K562 (cell line): ENCODE measurements around the gene LRRC14B.

Experiments used
- TCF7 ChIP-seq: sonication (generic); IDR thresholded peaks from 2 replicates; pipeline ENCODE4 v1.6.1; 2016; ENCODE audit warnings: antibody characterized with exemption, borderline replicate concordance
- YY1 ChIP-seq, 3 experiments: IDR thresholded peaks; 2 replicates each; pipeline ENCODE4 v1.6.1; 2011; ENCODE audit warnings: low read length in 2 of 3, mild to moderate bottlenecking in 2 of 3, moderate library complexity in 2 of 3, borderline replicate concordance in 1 of 3, control low read depth in 1 of 3, low read depth in 1 of 3; ENCODE audit not compliant: insufficient read depth in 3 of 3, insufficient replicate concordance in 2 of 3, control insufficient read depth in 1 of 3, insufficient read length in 1 of 3; ENCODE audit errors: extremely low read depth in 1 of 3
- TF ChIP-seq, protein P1 (sequence below), 3 experiments: IDR thresholded peaks in 2 of 3; conservative IDR thresholded peaks in 1 of 3; 2 replicates each; pipeline ENCODE4 v1.5.1; 2011 to 2012; ENCODE audit warnings: low read length in 3 of 3, mild to moderate bottlenecking in 3 of 3, control low read depth in 2 of 3, improper control_type of control experiment in 1 of 3, inconsistent platforms in 1 of 3, low read depth in 1 of 3, mixed read lengths in 1 of 3, moderate library complexity in 1 of 3; ENCODE audit not compliant: insufficient read depth in 2 of 3
- TF ChIP-seq, protein P2 (sequence below): IDR thresholded peaks from 3 replicates; pipeline ENCODE4 v1.6.1; 2011; ENCODE audit warnings: borderline replicate concordance, mild to moderate bottlenecking, moderate library complexity; ENCODE audit not compliant: insufficient read length; ENCODE audit errors: extremely low read depth

DNA sequence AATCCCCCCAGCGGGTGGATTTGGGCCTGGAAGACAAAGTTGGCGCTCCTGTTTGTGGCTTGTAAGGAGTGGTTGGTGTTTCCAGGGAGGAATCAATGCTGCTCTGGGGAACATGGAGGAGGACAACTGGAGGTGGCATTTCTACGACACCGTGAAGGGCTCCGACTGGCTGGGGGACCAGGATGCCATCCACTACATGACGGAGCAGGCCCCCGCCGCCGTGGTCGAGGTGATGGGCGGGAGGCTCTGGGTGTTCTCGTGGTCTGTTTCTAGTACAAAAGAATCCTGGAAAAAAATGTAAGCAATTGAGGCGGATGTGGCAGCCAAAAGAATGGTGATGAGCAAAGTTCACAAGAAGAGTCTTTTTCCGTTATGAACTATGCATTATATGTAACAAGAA is 34.0 kb downstream of the LRRC14B start:
- TF ChIP-seq, protein P1, sequence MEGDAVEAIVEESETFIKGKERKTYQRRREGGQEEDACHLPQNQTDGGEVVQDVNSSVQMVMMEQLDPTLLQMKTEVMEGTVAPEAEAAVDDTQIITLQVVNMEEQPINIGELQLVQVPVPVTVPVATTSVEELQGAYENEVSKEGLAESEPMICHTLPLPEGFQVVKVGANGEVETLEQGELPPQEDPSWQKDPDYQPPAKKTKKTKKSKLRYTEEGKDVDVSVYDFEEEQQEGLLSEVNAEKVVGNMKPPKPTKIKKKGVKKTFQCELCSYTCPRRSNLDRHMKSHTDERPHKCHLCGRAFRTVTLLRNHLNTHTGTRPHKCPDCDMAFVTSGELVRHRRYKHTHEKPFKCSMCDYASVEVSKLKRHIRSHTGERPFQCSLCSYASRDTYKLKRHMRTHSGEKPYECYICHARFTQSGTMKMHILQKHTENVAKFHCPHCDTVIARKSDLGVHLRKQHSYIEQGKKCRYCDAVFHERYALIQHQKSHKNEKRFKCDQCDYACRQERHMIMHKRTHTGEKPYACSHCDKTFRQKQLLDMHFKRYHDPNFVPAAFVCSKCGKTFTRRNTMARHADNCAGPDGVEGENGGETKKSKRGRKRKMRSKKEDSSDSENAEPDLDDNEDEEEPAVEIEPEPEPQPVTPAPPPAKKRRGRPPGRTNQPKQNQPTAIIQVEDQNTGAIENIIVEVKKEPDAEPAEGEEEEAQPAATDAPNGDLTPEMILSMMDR (IDR thresholded peaks at IDR 0.05 in 2 of 3, conservative IDR thresholded peaks at IDR 0.05 in 1 of 3; ENCODE audit: insufficient read depth in 2 of 3, low read depth in 1 of 3, low read length in 3 of 3): no peak
- TF ChIP-seq, protein P2, sequence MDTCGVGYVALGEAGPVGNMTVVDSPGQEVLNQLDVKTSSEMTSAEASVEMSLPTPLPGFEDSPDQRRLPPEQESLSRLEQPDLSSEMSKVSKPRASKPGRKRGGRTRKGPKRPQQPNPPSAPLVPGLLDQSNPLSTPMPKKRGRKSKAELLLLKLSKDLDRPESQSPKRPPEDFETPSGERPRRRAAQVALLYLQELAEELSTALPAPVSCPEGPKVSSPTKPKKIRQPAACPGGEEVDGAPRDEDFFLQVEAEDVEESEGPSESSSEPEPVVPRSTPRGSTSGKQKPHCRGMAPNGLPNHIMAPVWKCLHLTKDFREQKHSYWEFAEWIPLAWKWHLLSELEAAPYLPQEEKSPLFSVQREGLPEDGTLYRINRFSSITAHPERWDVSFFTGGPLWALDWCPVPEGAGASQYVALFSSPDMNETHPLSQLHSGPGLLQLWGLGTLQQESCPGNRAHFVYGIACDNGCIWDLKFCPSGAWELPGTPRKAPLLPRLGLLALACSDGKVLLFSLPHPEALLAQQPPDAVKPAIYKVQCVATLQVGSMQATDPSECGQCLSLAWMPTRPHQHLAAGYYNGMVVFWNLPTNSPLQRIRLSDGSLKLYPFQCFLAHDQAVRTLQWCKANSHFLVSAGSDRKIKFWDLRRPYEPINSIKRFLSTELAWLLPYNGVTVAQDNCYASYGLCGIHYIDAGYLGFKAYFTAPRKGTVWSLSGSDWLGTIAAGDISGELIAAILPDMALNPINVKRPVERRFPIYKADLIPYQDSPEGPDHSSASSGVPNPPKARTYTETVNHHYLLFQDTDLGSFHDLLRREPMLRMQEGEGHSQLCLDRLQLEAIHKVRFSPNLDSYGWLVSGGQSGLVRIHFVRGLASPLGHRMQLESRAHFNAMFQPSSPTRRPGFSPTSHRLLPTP: no peak
- TF ChIP-seq YY1 (IDR thresholded peaks at IDR 0.05; ENCODE audit: borderline replicate concordance in 1 of 3, control insufficient read depth in 1 of 3, extremely low read depth in 1 of 3, insufficient read depth in 3 of 3, insufficient read length in 1 of 3, insufficient replicate concordance in 2 of 3, low read depth in 1 of 3, low read length in 2 of 3): no peak
- TF ChIP-seq TCF7: no peak
